Tibial nerve (tissue), 3 donors: Measurements from ENCODE around the gene TESK2.

ENCODE experiments used
- CTCF ChIP-seq, 5 experiments: fragments of 200-600 bp in 3 of 5; fragments of 450-650 bp in 2 of 5; sonication (generic) in 3 of 5; IDR thresholded peaks; one replicate each; pipeline ENCODE4 v1.5.1; 2016 to 2019; ENCODE audit warnings: antibody characterized with exemption in 5 of 5, mild to moderate bottlenecking in 3 of 5, moderate library complexity in 2 of 5
- POLR2A ChIP-seq, 2 donors: fragments of 450-650 bp; IDR thresholded peaks; one replicate each; pipeline ENCODE4 v1.6.1; 2017; ENCODE audit warnings: antibody characterized with exemption in 2 of 2, mild to moderate bottlenecking in 2 of 2, moderate library complexity in 2 of 2

- TF ChIP-seq POLR2A (IDR thresholded peaks at IDR 0.05) = no peak
- no peak for TF ChIP-seq CTCF (IDR thresholded peaks at IDR 0.05)
Observed at GRCh38 chr1:45446950-45447672, 43.9 kb downstream of the TESK2 start.
